ENCODE measurements around the gene FTCD. TPM values are rescaled to one million over a fixed set of nuclear protein-coding genes. Genes with fewer than 3 reads are reported as not detected.

Gene FTCD
- total and polyA plus RNA-seq, 10 of the 15 experiments (the other 5 are each of a cell fraction or from before 2014, with no cell fraction given), result 0.27 to 0.28 TPM; not detected in 8

GRCh38 chr21:46137908-46138307 is 17.5 kb downstream of the FTCD start:
- Histone ChIP-seq H3K79me2 (ENCODE audit: control insufficient read depth, insufficient read depth, low read length) (no peaks in the 10 kb centered on the region), H2AFZ (ENCODE audit: control insufficient read depth, low read depth, low read length) (no peak overlapping the region), H3K27me3 (replicated peaks in 1 of 2; ENCODE audit: control insufficient read depth in 2 of 2, insufficient read depth in 2 of 2, low read length in 1 of 2) (no peaks in the 10 kb centered on the region), H3K9ac (ENCODE audit: control insufficient read depth, insufficient read depth, low read length) (no peak overlapping the region), H3K4me3 (no peak overlapping the region), H3K36me3 (ENCODE audit: control insufficient read depth in 2 of 2, insufficient read depth in 2 of 2, low read length in 1 of 2) (no peaks in the 10 kb centered on the region), H3K4me2 (ENCODE audit: control insufficient read depth, insufficient read depth) (no peak overlapping the region), H3K27ac (ENCODE audit: control insufficient read depth, insufficient read depth) (no peak overlapping the region), H4K20me1 (ENCODE audit: control insufficient read depth, insufficient read depth) (no peaks in the 10 kb centered on the region), H3K4me1 (ENCODE audit: control insufficient read depth, insufficient read depth, low read length) (no peaks in the 10 kb centered on the region), H3K9me3 (replicated peaks; ENCODE audit: control insufficient read depth, insufficient read depth, low read length) (no peaks in the 10 kb centered on the region; the same call in 2 of the 3 replicates)
- DNase-seq (ENCODE audit: low read depth, low spot score), result no peak
- ChIA-PET CTCF (no interaction called here), SMC1A (ENCODE audit: uncharacterized antibody, unreplicated experiment) (no interaction called here), RAD21 (ENCODE audit: unreplicated experiment) (no interaction called here), POLR2A (no interaction called here)
- FAIRE-seq, result no peak
- 47% methylated on average over 7 of the region's 7 CpGs for WGBS (ENCODE audit: insufficient coverage, insufficient replicate concordance, low lambda C conversion rate, missing lambda C conversion rate)
- intact Hi-C loops (cut with micrococcal nuclease; ENCODE audit: unreplicated experiment), result no loop called here
- TF ChIP-seq ZBED1 (IDR thresholded peaks at IDR 0.05; ENCODE audit: borderline replicate concordance) (no peak), SPI1 (IDR thresholded peaks at IDR 0.05; ENCODE audit: borderline replicate concordance, insufficient read depth, low read depth, low read length) (no peak), E2F8 (IDR thresholded peaks at IDR 0.05; ENCODE audit: low read depth, partially characterized antibody) (no peak), EGR1 (IDR thresholded peaks at IDR 0.05; ENCODE audit: borderline replicate concordance in 1 of 2, low read depth in 2 of 2, low read length in 2 of 2) (no peak), RFX5 (IDR thresholded peaks at IDR 0.05; ENCODE audit: low read depth, low read length) (no peak), GABPA (IDR thresholded peaks at IDR 0.05; ENCODE audit: low read depth) (no peak), IRF5 (IDR thresholded peaks at IDR 0.05; ENCODE audit: borderline replicate concordance) (no peak)
- no TSS peak for BruUV-seq (replicated peaks)
- in situ Hi-C loops (cut with MboI), result no loop called here
- no peak for ATAC-seq

All from GM12878 (cell line).